ENCODE results near the gene NKIRAS1. TPM values are rescaled to one million over a fixed set of nuclear protein-coding genes. Genes with fewer than 3 reads are reported as not detected.

The NKIRAS1 gene
- total RNA-seq (2022; extraction: Qiagen RNA extraction): 12.8 to 14.8 TPM (median 13.7 TPM) in 5 replicates

DNA sequence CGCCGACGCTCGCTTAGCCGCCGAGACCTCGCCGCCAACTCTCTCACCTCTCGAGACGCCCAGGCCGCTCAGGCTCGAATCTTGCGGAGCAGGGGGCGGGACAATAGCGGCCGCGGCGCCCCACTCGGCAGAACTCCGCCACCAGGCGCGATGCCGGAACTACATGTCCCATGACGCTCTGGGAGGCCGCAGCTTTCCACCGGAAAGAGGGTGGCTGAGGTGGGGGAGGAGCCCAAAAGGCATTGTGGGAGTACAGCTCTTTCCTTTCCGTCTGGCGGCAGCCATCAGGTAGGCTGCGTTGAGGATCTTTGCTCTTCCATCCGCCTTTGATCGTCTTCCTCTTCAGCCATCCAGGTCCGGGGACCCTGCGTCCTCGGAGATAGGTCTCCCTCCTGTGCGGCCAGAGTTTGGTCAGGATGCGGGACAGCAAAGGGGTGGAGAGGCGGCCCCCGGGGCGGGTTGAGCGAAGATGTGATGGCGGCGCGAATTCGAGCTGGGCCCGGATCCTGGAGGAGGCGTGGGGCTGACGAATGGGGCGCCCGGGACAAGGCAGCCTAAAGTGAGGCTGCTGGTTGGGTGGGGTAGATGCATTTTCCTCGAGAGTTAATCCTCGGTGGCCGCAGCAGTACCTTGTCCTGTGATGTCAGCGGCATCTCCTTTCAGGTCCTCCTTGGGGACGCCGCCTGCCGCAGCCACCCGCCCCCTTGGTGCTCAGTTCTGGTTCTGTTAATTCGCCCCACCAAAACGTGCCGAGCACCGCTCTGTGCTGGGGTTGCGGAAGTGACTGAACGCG is at the start of gene NKIRAS1, which contains the start of gene RPL15:
NKIRAS1 (minus strand) TSS at position 105 of the 793 bp plus-strand sequence. CDS start 6,086 bp downstream, outside the sequence.
RPL15 (plus strand) TSS at position 247 of the 793 bp plus-strand sequence. CDS start 728 bp downstream, outside the sequence.

DNA sequence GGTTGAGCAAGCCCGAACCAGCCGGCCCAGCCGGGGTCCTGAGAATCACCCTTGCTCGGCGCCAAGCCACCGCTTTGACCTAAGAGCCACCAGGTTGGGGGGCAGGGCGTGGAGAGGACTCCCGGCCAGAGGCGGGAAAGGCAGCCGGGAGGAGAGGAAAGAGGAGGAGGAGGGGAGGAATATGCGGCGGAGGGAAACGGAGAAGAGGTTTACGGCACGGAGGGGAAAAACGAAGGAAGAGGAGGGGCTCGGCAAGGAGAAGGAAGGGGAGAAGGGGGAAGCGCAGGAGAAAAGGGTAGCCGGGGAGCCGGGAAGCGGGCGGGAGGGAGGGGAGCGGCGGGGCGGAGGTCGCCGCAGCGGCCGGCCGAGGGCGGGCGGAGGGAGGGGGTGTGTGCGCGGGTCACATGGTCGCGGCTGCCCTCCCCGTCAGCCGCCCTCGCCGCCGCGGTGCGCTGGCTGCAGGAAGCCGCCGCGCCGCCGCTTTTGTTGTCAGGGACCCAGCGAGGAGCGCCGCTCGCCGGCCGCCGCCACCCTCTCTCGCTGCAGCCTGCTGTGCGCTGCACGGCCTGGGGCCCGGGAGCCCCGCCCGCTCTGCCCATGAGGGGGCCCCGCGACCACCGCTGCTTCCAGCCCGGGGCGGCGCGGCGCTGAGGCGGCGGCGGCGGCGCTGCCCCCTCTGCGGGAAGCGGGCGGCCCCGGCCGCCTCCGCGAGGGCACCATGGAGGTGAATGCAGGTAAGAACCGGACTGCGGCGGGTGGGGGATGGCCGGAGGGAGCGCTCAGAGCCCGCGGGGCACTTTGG is 28.3 kb upstream of the NKIRAS1 start, which contains the start of gene NR1D2:
NR1D2 (plus strand) TSS at position 426 of the 802 bp plus-strand sequence; CDS start at position 719, 293 bp downstream.

Other genes starting within 250 kb of the NKIRAS1 start
- 107 to 121 TPM (median 112 TPM) in 5 replicates for gene UBE2E1, start 111.0 kb downstream of the NKIRAS1 start, total RNA-seq (2022; extraction: Qiagen RNA extraction)
- 2,904 to 3,602 TPM (median 2,958 TPM) in 5 replicates for gene RPL15, start 142 bp upstream of the NKIRAS1 start, total RNA-seq (2022; extraction: Qiagen RNA extraction)
- 12.6 to 21.0 TPM (median 15.3 TPM) in 5 replicates for gene NR1D2, start 28.3 kb upstream of the NKIRAS1 start, total RNA-seq (2022; extraction: Qiagen RNA extraction)